ENCODE data around the gene GALNT18. TPM values are rescaled to one million over a fixed set of nuclear protein-coding genes. Genes with fewer than 3 reads are reported as not detected.

GALNT18 gene
- total RNA-seq, 1 donor from 2014 or later = 39.8 TPM

DNA sequence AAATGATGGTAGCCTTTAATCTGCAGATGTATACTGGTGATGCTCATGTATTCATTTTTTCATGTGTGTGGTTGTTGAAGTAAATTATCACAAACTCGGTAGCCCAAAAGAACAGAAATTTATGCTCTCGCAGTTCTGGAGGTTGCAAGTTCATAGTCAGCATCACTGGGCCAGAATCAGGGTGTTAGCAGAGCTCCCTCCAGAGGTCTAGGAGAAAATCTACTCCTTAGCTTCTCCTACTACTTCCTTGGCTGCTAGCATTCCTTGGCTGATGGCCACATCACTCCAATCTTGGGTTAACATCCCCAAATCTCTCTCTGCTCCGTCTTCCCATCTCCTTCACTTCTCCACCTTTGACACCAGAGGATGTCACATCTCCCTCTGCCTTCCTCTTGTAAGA, 45.3 kb upstream of the GALNT18 start:
- TF ChIP-seq, protein P1, sequence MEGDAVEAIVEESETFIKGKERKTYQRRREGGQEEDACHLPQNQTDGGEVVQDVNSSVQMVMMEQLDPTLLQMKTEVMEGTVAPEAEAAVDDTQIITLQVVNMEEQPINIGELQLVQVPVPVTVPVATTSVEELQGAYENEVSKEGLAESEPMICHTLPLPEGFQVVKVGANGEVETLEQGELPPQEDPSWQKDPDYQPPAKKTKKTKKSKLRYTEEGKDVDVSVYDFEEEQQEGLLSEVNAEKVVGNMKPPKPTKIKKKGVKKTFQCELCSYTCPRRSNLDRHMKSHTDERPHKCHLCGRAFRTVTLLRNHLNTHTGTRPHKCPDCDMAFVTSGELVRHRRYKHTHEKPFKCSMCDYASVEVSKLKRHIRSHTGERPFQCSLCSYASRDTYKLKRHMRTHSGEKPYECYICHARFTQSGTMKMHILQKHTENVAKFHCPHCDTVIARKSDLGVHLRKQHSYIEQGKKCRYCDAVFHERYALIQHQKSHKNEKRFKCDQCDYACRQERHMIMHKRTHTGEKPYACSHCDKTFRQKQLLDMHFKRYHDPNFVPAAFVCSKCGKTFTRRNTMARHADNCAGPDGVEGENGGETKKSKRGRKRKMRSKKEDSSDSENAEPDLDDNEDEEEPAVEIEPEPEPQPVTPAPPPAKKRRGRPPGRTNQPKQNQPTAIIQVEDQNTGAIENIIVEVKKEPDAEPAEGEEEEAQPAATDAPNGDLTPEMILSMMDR (IDR thresholded peaks at IDR 0.05) = no peak
- no peak for DNase-seq (ENCODE audit: extremely low spot score, unreplicated experiment)
- Mint-ChIP-seq H3K27me3 (ENCODE audit: unreplicated experiment) (peaks cover 69% of the 10 kb centered on the region), H3K4me3 (ENCODE audit: unreplicated experiment) (no peak overlapping the region), H3K36me3 (ENCODE audit: unreplicated experiment) (no peaks in the 10 kb centered on the region), H3K4me1 (ENCODE audit: unreplicated experiment) (peaks cover 7% of the 10 kb centered on the region), H3K9me3 (ENCODE audit: unreplicated experiment) (peaks cover 5% of the 10 kb centered on the region), H3K27ac (ENCODE audit: unreplicated experiment) (no peak overlapping the region)

DNA sequence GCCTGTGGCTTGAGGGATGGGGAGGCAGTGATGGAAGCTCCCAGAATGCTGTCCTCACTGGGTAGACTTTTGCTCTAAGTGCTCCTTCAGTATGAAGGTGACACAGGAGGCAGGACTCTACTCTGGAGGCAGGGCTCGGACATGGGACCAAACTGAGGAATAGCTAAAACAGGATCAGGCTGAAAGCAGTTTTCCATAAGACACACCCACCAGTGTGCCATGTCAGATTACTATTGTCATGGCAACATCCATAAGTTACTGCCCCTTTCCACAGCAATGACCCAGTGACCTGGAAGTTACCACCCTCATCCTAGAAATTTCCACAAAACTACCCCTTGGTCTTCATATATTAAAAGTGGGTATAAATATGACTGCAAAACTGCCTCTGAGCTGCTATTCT, 43.6 kb upstream of the GALNT18 start:
- no peak overlapping the region for H3K4me3 Mint-ChIP-seq (ENCODE audit: unreplicated experiment)
- TF ChIP-seq, protein P1 (IDR thresholded peaks at IDR 0.05) = no peak
- H3K36me3 Mint-ChIP-seq (ENCODE audit: unreplicated experiment) = no peaks in the 10 kb centered on the region
- peaks cover 7% of the 10 kb centered on the region for H3K4me1 Mint-ChIP-seq (ENCODE audit: unreplicated experiment)
- no peak for DNase-seq (ENCODE audit: extremely low spot score, unreplicated experiment)
- no peak overlapping the region for H3K27ac Mint-ChIP-seq (ENCODE audit: unreplicated experiment)
- H3K27me3 Mint-ChIP-seq (ENCODE audit: unreplicated experiment) = peaks cover 61% of the 10 kb centered on the region
- H3K9me3 Mint-ChIP-seq (ENCODE audit: unreplicated experiment) = peaks cover 5% of the 10 kb centered on the region

DNA sequence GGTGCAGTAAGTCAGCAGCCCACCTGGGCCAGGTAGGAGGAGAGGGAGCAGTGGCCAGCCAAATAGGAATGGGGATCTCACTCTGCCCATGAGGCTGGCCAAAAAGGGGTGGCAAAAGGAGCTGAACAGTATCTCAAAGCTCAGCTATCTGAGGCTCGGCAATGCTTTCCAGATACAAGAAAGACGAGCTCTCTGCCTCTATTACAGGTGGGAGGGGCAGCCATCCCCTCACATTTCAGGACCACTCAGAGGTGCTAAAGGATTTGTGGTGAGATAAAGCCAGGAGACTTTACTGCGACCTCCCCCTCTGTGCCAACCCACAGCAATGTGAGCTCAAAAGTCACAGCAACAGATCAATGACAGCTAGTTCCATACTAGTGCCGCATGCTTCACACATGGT, 42.1 kb upstream of the GALNT18 start:
- TF ChIP-seq, protein P1 (IDR thresholded peaks at IDR 0.05) = no peak
- peaks cover 5% of the 10 kb centered on the region for H3K9me3 Mint-ChIP-seq (ENCODE audit: unreplicated experiment)
- peaks cover 58% of the 10 kb centered on the region for H3K27me3 Mint-ChIP-seq (ENCODE audit: unreplicated experiment)
- no peak overlapping the region for H3K27ac Mint-ChIP-seq (ENCODE audit: unreplicated experiment)
- H3K4me3 Mint-ChIP-seq (ENCODE audit: unreplicated experiment) = no peak overlapping the region
- peaks cover 7% of the 10 kb centered on the region for H3K4me1 Mint-ChIP-seq (ENCODE audit: unreplicated experiment)
- DNase-seq (ENCODE audit: extremely low spot score, unreplicated experiment) = no peak
- no peaks in the 10 kb centered on the region for H3K36me3 Mint-ChIP-seq (ENCODE audit: unreplicated experiment)

DNA sequence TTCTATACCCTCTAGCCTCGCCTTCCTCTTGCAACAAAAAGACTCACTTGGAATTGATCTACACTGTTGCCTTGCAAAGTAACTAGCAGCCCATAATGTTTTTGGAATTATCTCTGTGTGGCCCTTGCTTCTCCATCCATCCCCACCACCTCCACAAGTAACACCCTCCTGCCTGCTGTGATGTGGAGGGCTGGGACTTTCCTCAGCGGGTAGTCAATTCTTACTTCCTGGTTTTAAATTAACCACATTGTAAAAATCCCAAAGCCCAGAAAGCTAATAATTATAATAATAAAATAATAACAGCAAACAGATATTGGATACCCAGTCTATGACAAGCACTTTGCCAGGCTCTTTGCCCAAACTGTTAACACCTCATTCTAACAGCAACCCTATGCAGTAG, 40.8 kb upstream of the GALNT18 start:
- no peak overlapping the region for H3K4me3 Mint-ChIP-seq (ENCODE audit: unreplicated experiment)
- H3K36me3 Mint-ChIP-seq (ENCODE audit: unreplicated experiment) = no peaks in the 10 kb centered on the region
- H3K27ac Mint-ChIP-seq (ENCODE audit: unreplicated experiment) = no peak overlapping the region
- H3K9me3 Mint-ChIP-seq (ENCODE audit: unreplicated experiment) = peaks cover 5% of the 10 kb centered on the region
- no peak for DNase-seq (ENCODE audit: extremely low spot score, unreplicated experiment)
- TF ChIP-seq, protein P1 (IDR thresholded peaks at IDR 0.05) = no peak
- H3K4me1 Mint-ChIP-seq (ENCODE audit: unreplicated experiment) = peaks cover 7% of the 10 kb centered on the region
- H3K27me3 Mint-ChIP-seq (ENCODE audit: unreplicated experiment) = peaks cover 56% of the 10 kb centered on the region

DNA sequence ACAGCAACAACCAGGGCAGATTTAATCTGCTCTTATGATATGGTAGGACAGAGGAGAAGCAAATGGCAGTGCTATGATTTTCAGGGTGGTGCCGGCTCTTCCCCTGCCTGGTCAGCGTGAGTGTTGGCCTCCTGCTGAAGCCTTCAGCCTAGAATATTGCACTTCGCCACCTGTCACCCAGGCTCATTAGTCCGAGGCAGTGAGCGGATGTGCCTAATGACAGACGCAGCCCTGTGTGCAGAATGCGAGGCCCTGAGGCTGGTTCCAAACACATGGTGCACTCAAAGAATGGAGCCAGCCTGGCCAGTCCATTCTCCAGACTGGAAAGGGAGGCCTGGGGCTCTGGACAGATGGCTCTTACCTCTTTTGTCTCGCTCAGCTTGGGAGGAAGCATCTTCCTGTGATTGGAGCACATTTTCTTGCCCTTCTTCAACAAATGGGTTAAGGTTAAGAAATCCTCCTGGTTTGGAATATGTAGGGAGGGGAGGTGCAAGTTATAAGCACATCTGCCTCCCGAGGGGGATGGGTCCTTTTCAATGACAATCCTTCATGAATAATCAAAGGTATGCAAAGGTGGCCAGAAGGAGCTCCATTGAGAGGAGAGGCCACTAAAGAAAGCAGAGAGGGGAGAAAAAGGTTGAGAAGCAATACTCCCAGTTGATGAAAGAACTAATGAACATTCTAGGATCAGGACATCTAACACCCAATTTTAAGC, 39.7 kb upstream of the GALNT18 start:
- Mint-ChIP-seq H3K36me3 (ENCODE audit: unreplicated experiment) (no peaks in the 10 kb centered on the region), H3K27ac (ENCODE audit: unreplicated experiment) (no peak overlapping the region), H3K27me3 (ENCODE audit: unreplicated experiment) (peaks cover 54% of the 10 kb centered on the region), H3K4me3 (ENCODE audit: unreplicated experiment) (no peak overlapping the region), H3K4me1 (ENCODE audit: unreplicated experiment) (peaks cover 7% of the 10 kb centered on the region), H3K9me3 (ENCODE audit: unreplicated experiment) (no peaks in the 10 kb centered on the region)
- TF ChIP-seq, protein P1 (IDR thresholded peaks at IDR 0.05) = no peak
- DNase-seq (ENCODE audit: extremely low spot score, unreplicated experiment) = no peak
